Parathyroid adenoma (tissue), 2 donors: ENCODE data around the gene DAZAP1.

Experiments
- H2AFZ ChIP-seq: fragments of 300-600 bp; sonication (generic); one replicate; pipeline ENCODE4 v1.7.0; 2017; ENCODE audit warnings: antibody characterized with exemption, mild to moderate bottlenecking
- H3K27ac ChIP-seq: fragments of 300-600 bp; sonication (generic); one replicate; pipeline ENCODE4 v1.7.0; 2017
- H3K27me3 ChIP-seq: fragments of 300-600 bp; sonication (generic); one replicate; pipeline ENCODE4 v1.7.0; 2017; ENCODE audit warnings: low read length; ENCODE audit not compliant: control insufficient read depth, insufficient read depth
- H3K36me3 ChIP-seq: fragments of 300-600 bp; sonication (generic); one replicate; pipeline ENCODE4 v1.7.0; 2017; ENCODE audit warnings: low read length; ENCODE audit not compliant: control insufficient read depth, insufficient read depth
- H3K4me1 ChIP-seq: fragments of 300-600 bp; sonication (generic); one replicate; pipeline ENCODE4 v1.7.0; 2017; ENCODE audit warnings: control low read depth
- H3K4me2 ChIP-seq: fragments of 300-600 bp; sonication (generic); one replicate; pipeline ENCODE4 v1.7.0; 2017; ENCODE audit warnings: low read length
- H3K4me3 ChIP-seq: fragments of 300-600 bp; sonication (generic); one replicate; pipeline ENCODE4 v1.7.0; 2017; ENCODE audit warnings: low read depth, low read length
- H3K79me2 ChIP-seq: fragments of 300-600 bp; sonication (generic); one replicate; pipeline ENCODE4 v1.7.0; 2017; ENCODE audit warnings: control low read depth
- H3K9ac ChIP-seq: fragments of 300-600 bp; sonication (generic); one replicate; pipeline ENCODE4 v1.7.0; 2017; ENCODE audit warnings: mild to moderate bottlenecking
- H3K9me3 ChIP-seq: fragments of 300-600 bp; sonication (generic); one replicate; pipeline ENCODE4 v1.7.0; 2017; ENCODE audit warnings: low read length; ENCODE audit not compliant: control insufficient read depth
- TF ChIP-seq, protein P1 (sequence below): fragments of 300-600 bp; sonication (generic); IDR thresholded peaks from one replicate; pipeline ENCODE4 v1.7.0; 2017; ENCODE audit warnings: antibody characterized with exemption, mild to moderate bottlenecking
- donor health status: primary hyperparathyroidism.

Gene DAZAP1

DNA sequence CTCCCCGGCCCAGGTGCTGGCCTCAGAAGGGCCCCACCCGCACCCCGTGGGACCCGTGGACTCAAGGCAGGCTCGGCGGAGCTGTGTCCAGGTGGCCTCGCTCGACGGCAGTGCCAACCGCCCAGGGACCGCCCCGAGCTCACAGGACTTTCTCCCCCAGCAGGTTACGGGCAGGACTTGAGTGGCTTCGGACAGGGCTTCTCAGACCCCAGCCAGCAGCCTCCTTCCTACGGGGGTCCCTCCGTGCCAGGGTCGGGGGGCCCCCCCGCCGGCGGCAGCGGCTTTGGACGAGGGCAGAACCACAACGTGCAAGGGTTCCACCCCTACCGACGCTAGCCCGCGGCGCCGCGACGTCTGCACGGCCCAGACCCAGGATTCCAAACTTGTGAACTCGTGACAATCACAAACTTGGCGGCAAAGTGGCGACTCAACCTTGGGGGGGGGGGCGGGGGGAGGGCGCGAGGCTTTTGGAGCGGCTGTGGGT, 27.2 kb downstream of the DAZAP1 start:
- Histone ChIP-seq H3K9ac (no peak overlapping the region), H3K27me3 (no peaks in the 10 kb centered on the region), H3K4me1 (peaks cover 3% of the 10 kb centered on the region), H3K79me2 (peaks cover 10% of the 10 kb centered on the region), H3K4me3 (no peak overlapping the region), H3K27ac (no peak overlapping the region), H2AFZ (no peak overlapping the region), H3K36me3 (no peaks in the 10 kb centered on the region), H3K9me3 (no peaks in the 10 kb centered on the region), H3K4me2 (no peak overlapping the region)
- TF ChIP-seq, protein P1, sequence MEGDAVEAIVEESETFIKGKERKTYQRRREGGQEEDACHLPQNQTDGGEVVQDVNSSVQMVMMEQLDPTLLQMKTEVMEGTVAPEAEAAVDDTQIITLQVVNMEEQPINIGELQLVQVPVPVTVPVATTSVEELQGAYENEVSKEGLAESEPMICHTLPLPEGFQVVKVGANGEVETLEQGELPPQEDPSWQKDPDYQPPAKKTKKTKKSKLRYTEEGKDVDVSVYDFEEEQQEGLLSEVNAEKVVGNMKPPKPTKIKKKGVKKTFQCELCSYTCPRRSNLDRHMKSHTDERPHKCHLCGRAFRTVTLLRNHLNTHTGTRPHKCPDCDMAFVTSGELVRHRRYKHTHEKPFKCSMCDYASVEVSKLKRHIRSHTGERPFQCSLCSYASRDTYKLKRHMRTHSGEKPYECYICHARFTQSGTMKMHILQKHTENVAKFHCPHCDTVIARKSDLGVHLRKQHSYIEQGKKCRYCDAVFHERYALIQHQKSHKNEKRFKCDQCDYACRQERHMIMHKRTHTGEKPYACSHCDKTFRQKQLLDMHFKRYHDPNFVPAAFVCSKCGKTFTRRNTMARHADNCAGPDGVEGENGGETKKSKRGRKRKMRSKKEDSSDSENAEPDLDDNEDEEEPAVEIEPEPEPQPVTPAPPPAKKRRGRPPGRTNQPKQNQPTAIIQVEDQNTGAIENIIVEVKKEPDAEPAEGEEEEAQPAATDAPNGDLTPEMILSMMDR = no peak

GRCh38 chr19:1435378-1435989, 28.1 kb downstream of the DAZAP1 start:
- no peak overlapping the region for H3K27ac ChIP-seq
- no peaks in the 10 kb centered on the region for H3K36me3 ChIP-seq

GRCh38 chr19:1437609-1438008, 30.2 kb downstream of the DAZAP1 start:
- Histone ChIP-seq H3K36me3 (no peaks in the 10 kb centered on the region), H3K27me3 (no peaks in the 10 kb centered on the region), H3K9me3 (no peaks in the 10 kb centered on the region), H3K27ac (no peak overlapping the region), H3K4me3 (no peak overlapping the region), H3K4me1 (peaks cover 5% of the 10 kb centered on the region), H3K4me2 (no peak overlapping the region), H3K9ac (no peak overlapping the region), H3K79me2 (peaks cover 3% of the 10 kb centered on the region), H2AFZ (peak overlapping the region; percentile 93)
- TF ChIP-seq, protein P1 = no peak

More at GRCh38 chr19:1435378-1435989, 28.1 kb downstream of the DAZAP1 start:
- peaks cover 5% of the 10 kb centered on the region for H3K4me1 ChIP-seq
- no peak overlapping the region for H2AFZ ChIP-seq
- no peaks in the 10 kb centered on the region for H3K27me3 ChIP-seq
- no peak overlapping the region for H3K4me2 ChIP-seq
- H3K4me3 ChIP-seq = no peak overlapping the region
- TF ChIP-seq, protein P1 = no peak
- no peaks in the 10 kb centered on the region for H3K9me3 ChIP-seq
- H3K9ac ChIP-seq = no peak overlapping the region
- H3K79me2 ChIP-seq = peaks cover 6% of the 10 kb centered on the region

GRCh38 chr19:1438035-1438932, 30.9 kb downstream of the DAZAP1 start, which contains the start of gene RPS15:
Gene RPS15 (plus strand): TSS chr19:1438396. CDS start chr19:1438426, 30 bp downstream.
- H3K9me3 ChIP-seq = no peaks in the 10 kb centered on the region
- H3K4me1 ChIP-seq = peaks cover 5% of the 10 kb centered on the region
- H3K27me3 ChIP-seq = no peaks in the 10 kb centered on the region
- H3K36me3 ChIP-seq = no peaks in the 10 kb centered on the region
- H2AFZ ChIP-seq = peak within 1 kb of the TSS; percentile 93
- peak within 1 kb of the TSS; percentile 94 for H3K4me2 ChIP-seq
- peak within 1 kb of the TSS; percentile 88 for H3K9ac ChIP-seq
- H3K4me3 ChIP-seq = peak within 1 kb of the TSS; percentile 83
- TF ChIP-seq, protein P1 = peak; percentile 98
- peaks cover 3% of the 10 kb centered on the region for H3K79me2 ChIP-seq
- H3K27ac ChIP-seq = peak within 1 kb of the TSS; percentile 85
